NCI-H146 (cell line): ENCODE results near the gene MT1E.
"Not testable (repeated sequence)": the region's sequence is repeated elsewhere in the genome, so short reads cannot be mapped to it uniquely, and the experiment has no call there.

Source experiments
- DNase-seq: peaks from one replicate; lab custom pipeline; 2025; lab: John Stamatoyannopoulos, UW

The MT1E gene

GRCh38 chr16:56672761-56673536 is 47.4 kb downstream of the MT1E start:
- DNase-seq, result no peak

- DNase-seq, result no peak
Observed at GRCh38 chr16:56673921-56674320, 48.3 kb downstream of the MT1E start.

DNA sequence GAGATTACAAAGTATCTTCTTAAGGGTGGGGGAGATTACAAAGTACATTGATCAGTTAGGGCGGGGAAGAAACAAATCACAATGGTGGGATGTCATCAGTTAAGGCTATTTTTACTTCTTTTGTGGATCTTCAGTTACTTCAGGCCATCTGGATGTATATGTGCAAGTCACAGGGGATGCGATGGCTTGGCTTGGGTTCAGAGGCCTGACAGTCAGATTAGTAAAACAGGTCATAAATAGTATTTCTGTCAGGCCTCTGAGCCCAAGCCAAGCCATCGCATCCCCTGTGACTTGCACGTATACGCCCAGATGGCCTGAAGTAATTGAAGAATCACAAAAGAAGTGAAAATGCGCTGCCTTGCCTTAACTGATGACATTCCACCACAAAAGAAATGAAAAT is 49.0 kb downstream of the MT1E start:
- not testable (repeated sequence) for DNase-seq

GRCh38 chr16:56675685-56676210 is 50.2 kb downstream of the MT1E start:
- no peak for DNase-seq
